ENCODE data around the gene TMEM125. TPM values are rescaled to one million over a fixed set of nuclear protein-coding genes. Genes with fewer than 3 reads are reported as not detected.

Gene TMEM125
- total RNA-seq, 1 experiment from 2014 or later, result 21.5 TPM

Other genes with a start within 250 kb of the TMEM125 start
- gene EBNA1BP2, start 97.7 kb upstream of the TMEM125 start, total RNA-seq (2021), result 66.7 to 93.7 TPM (median 67.7 TPM) in 3 replicates
- 0.27 to 0.78 TPM (median 0.42 TPM) in 3 replicates for gene CFAP57, start 97.7 kb upstream of the TMEM125 start, total RNA-seq (2021)
- 11.7 to 14.0 TPM (median 12.8 TPM) in 3 replicates for gene C1orf210, start 15.6 kb downstream of the TMEM125 start, total RNA-seq (2021)
- gene TIE1, start 31.0 kb downstream of the TMEM125 start, total RNA-seq (2021), result 2.5 to 3.7 TPM (median 2.6 TPM) in 3 replicates
- gene MPL, start 67.8 kb downstream of the TMEM125 start, total RNA-seq (2021), result 0.15 to 0.44 TPM (median 0.21 TPM) in 3 replicates
- gene CDC20, start 89.0 kb downstream of the TMEM125 start, total RNA-seq (2021), result 246 to 280 TPM (median 265 TPM) in 3 replicates
- 22.6 to 26.6 TPM (median 24.1 TPM) in 3 replicates for gene ELOVL1, start 98.0 kb downstream of the TMEM125 start, total RNA-seq (2021)
- gene MED8, start 119.8 kb downstream of the TMEM125 start, total RNA-seq (2021), result 17.7 to 19.5 TPM (median 18.0 TPM) in 3 replicates
- gene SZT2, start 119.9 kb downstream of the TMEM125 start, total RNA-seq (2021), result 20.2 to 28.4 TPM (median 21.5 TPM) in 3 replicates
- 23.2 to 24.5 TPM (median 24.2 TPM) in 3 replicates for gene HYI, start 183.9 kb downstream of the TMEM125 start, total RNA-seq (2021)

All from WTC11 (cell line).